ENCODE data around the gene FAM163A.

The FAM163A gene

GRCh38 chr1:179760521-179760920 is 17.4 kb downstream of the FAM163A start:
- TF ChIP-seq EZH2 (IDR thresholded peaks at IDR 0.05; ENCODE audit: borderline replicate concordance, low read depth, low read length, severe bottlenecking) = no peak
- Histone ChIP-seq H3K9ac (ENCODE audit: low read depth, low read length) (no peak overlapping the region), H3K27me3 (ENCODE audit: insufficient read depth, low read length, poor library complexity) (peaks cover 10% of the 10 kb centered on the region), H3K36me3 (ENCODE audit: insufficient read depth, low read length) (no peaks in the 10 kb centered on the region), H2AFZ (ENCODE audit: low read depth, low read length) (no peak overlapping the region), H3K4me2 (ENCODE audit: insufficient read depth, low read length) (no peak overlapping the region), H3K79me2 (ENCODE audit: insufficient read depth, low read length) (no peaks in the 10 kb centered on the region), H4K20me1 (ENCODE audit: insufficient read depth, low read length) (no peaks in the 10 kb centered on the region), H3K4me3 (ENCODE audit: low read depth in 1 of 2, low read length in 2 of 2) (no peak overlapping the region), H3K4me1 (ENCODE audit: insufficient read depth, low read length) (no peaks in the 10 kb centered on the region), H3K27ac (ENCODE audit: low read length) (no peak overlapping the region), H3K9me3 (ENCODE audit: insufficient read depth, low read length, severe bottlenecking) (no peaks in the 10 kb centered on the region)
- DNase-seq (no peak), ATAC-seq (ENCODE audit: insufficient read depth, low read depth) (no peak)

GRCh38 chr1:179761296-179761695 is 18.2 kb downstream of the FAM163A start:
- no peaks in the 10 kb centered on the region for H3K4me1 ChIP-seq (ENCODE audit: insufficient read depth, low read length)
- H3K79me2 ChIP-seq (ENCODE audit: insufficient read depth, low read length) = no peaks in the 10 kb centered on the region
- no peaks in the 10 kb centered on the region for H3K9me3 ChIP-seq (ENCODE audit: insufficient read depth, low read length, severe bottlenecking)
- H3K27me3 ChIP-seq (ENCODE audit: insufficient read depth, low read length, poor library complexity) = peaks cover 10% of the 10 kb centered on the region
- H4K20me1 ChIP-seq (ENCODE audit: insufficient read depth, low read length) = no peaks in the 10 kb centered on the region
- no peak for TF ChIP-seq CTCF (IDR thresholded peaks at IDR 0.05; ENCODE audit: borderline replicate concordance, extremely low read depth, low read length, poor library complexity, severe bottlenecking)
- no peak for TF ChIP-seq EZH2 (IDR thresholded peaks at IDR 0.05; ENCODE audit: borderline replicate concordance, low read depth, low read length, severe bottlenecking)
- no peak overlapping the region for H3K9ac ChIP-seq (ENCODE audit: low read depth, low read length)
- no peaks in the 10 kb centered on the region for H3K36me3 ChIP-seq (ENCODE audit: insufficient read depth, low read length)
- DNase-seq (no peak), ATAC-seq (ENCODE audit: insufficient read depth, low read depth) (no peak)
- no peak overlapping the region for H3K4me3 ChIP-seq (ENCODE audit: low read depth in 1 of 2, low read length in 2 of 2)
- H3K4me2 ChIP-seq (ENCODE audit: insufficient read depth, low read length) = no peak overlapping the region
- H3K27ac ChIP-seq (ENCODE audit: low read length) = no peak overlapping the region
- no peak overlapping the region for H2AFZ ChIP-seq (ENCODE audit: low read depth, low read length)

GRCh38 chr1:179761846-179762640 is 19.0 kb downstream of the FAM163A start:
- DNase-seq = no peak

More at GRCh38 chr1:179761846-179762640, 19.0 kb downstream of the FAM163A start:
- H3K4me2 ChIP-seq (ENCODE audit: insufficient read depth, low read length) = no peak overlapping the region
- no peaks in the 10 kb centered on the region for H3K79me2 ChIP-seq (ENCODE audit: insufficient read depth, low read length)
- H3K9me3 ChIP-seq (ENCODE audit: insufficient read depth, low read length, severe bottlenecking) = no peaks in the 10 kb centered on the region
- H3K4me3 ChIP-seq (ENCODE audit: low read depth in 1 of 2, low read length in 2 of 2) = no peak overlapping the region
- no peaks in the 10 kb centered on the region for H3K36me3 ChIP-seq (ENCODE audit: insufficient read depth, low read length)
- peaks cover 10% of the 10 kb centered on the region for H3K27me3 ChIP-seq (ENCODE audit: insufficient read depth, low read length, poor library complexity)
- TF ChIP-seq EZH2 (IDR thresholded peaks at IDR 0.05; ENCODE audit: borderline replicate concordance, low read depth, low read length, severe bottlenecking) = no peak
- TF ChIP-seq CTCF (IDR thresholded peaks at IDR 0.05; ENCODE audit: borderline replicate concordance, extremely low read depth, low read length, poor library complexity, severe bottlenecking) = no peak
- H2AFZ ChIP-seq (ENCODE audit: low read depth, low read length) = no peak overlapping the region
- no peaks in the 10 kb centered on the region for H4K20me1 ChIP-seq (ENCODE audit: insufficient read depth, low read length)
- H3K4me1 ChIP-seq (ENCODE audit: insufficient read depth, low read length) = no peaks in the 10 kb centered on the region
- H3K27ac ChIP-seq (ENCODE audit: low read length) = no peak overlapping the region
- ATAC-seq (ENCODE audit: insufficient read depth, low read depth) = no peak
- no peak overlapping the region for H3K9ac ChIP-seq (ENCODE audit: low read depth, low read length)

All from DND-41 (cell line).